ENCODE measurements around the gene OR52N2. TPM values are rescaled to one million over a fixed set of nuclear protein-coding genes. Genes with fewer than 3 reads are reported as not detected.

OR52N2 gene
- not detected in 2 replicates for total RNA-seq (2014; rRNA removed; shearing (Covaris generic))
- polyA plus RNA-seq (2015; cell fraction: cytosol; rRNA removed) = not detected in 2 replicates
- not detected in 2 replicates for polyA plus RNA-seq (2015; cell fraction: nucleus; rRNA removed)

GRCh38 chr11:5808500-5809121, at the start of gene OR52N2:
TSS of gene OR52N2 (plus strand) at chr11:5808924. CDS start at chr11:5820336, 11,412 bp downstream.
- in situ Hi-C loops (cut with HindIII; ENCODE audit: low pct_unique_long_range_greater_than_20kb, low sequenced_read_pairs) = no loop called here

GRCh38 chr11:5767056-5767455, 41.7 kb upstream of the OR52N2 start:
- in situ Hi-C loops (cut with HindIII; ENCODE audit: low pct_unique_long_range_greater_than_20kb, low sequenced_read_pairs) = no loop called here
- no peak for DNase-seq (ENCODE audit: low read depth, low spot score)

More at GRCh38 chr11:5808500-5809121, at the start of gene OR52N2:
- peak; percentile 84 for DNase-seq (ENCODE audit: low read depth, low spot score)

- in situ Hi-C loops (cut with HindIII; ENCODE audit: low pct_unique_long_range_greater_than_20kb, low sequenced_read_pairs) = no loop called here
- no peak for DNase-seq (ENCODE audit: low read depth, low spot score)
These were observed 25.5 kb upstream of the OR52N2 start, which contains the start of gene OR52N5 for GRCh38 chr11:5783255-5783654. TSS of gene OR52N5 (minus strand) at chr11:5783355. CDS start at chr11:5778634, 4,721 bp downstream.

GRCh38 chr11:5791165-5791564, 17.6 kb upstream of the OR52N2 start, which contains the start of gene OR52N1:
TSS of gene OR52N1 (minus strand) at chr11:5791265. CDS start at chr11:5788816, 2,449 bp downstream.
- in situ Hi-C loops (cut with HindIII; ENCODE audit: low pct_unique_long_range_greater_than_20kb, low sequenced_read_pairs) = no loop called here
- DNase-seq (ENCODE audit: low read depth, low spot score) = no peak

- peak; percentile 0 for DNase-seq (ENCODE audit: low read depth, low spot score)
- in situ Hi-C loops (cut with HindIII; ENCODE audit: low pct_unique_long_range_greater_than_20kb, low sequenced_read_pairs) = no loop called here
These were observed 12.2 kb upstream of the OR52N2 start for GRCh38 chr11:5796541-5796940.

- in situ Hi-C loops (cut with HindIII; ENCODE audit: low pct_unique_long_range_greater_than_20kb, low sequenced_read_pairs) = no loop called here
- no peak for DNase-seq (ENCODE audit: low read depth, low spot score)
These were observed 4.7 kb upstream of the OR52N2 start for GRCh38 chr11:5803982-5804381.

GRCh38 chr11:5807580-5807979, 1.1 kb upstream of the OR52N2 start:
- DNase-seq (ENCODE audit: low read depth, low spot score) = peak; percentile 24
- in situ Hi-C loops (cut with HindIII; ENCODE audit: low pct_unique_long_range_greater_than_20kb, low sequenced_read_pairs) = no loop called here

- no peak for DNase-seq (ENCODE audit: low read depth, low spot score)
- in situ Hi-C loops (cut with HindIII; ENCODE audit: low pct_unique_long_range_greater_than_20kb, low sequenced_read_pairs) = no loop called here
These were observed 397 bp downstream of the OR52N2 start for GRCh38 chr11:5809122-5809519.

- DNase-seq (ENCODE audit: low read depth, low spot score) = no peak
- in situ Hi-C loops (cut with HindIII; ENCODE audit: low pct_unique_long_range_greater_than_20kb, low sequenced_read_pairs) = no loop called here
These were observed 1.4 kb downstream of the OR52N2 start for GRCh38 chr11:5809905-5810795.

- in situ Hi-C loops (cut with HindIII; ENCODE audit: low pct_unique_long_range_greater_than_20kb, low sequenced_read_pairs) = no loop called here
These were observed 6.8 kb downstream of the OR52N2 start for GRCh38 chr11:5815534-5815933.

GRCh38 chr11:5818245-5818886, 9.6 kb downstream of the OR52N2 start:
- in situ Hi-C loops (cut with HindIII; ENCODE audit: low pct_unique_long_range_greater_than_20kb, low sequenced_read_pairs) = no loop called here
- no peak for DNase-seq (ENCODE audit: low read depth, low spot score)

More at GRCh38 chr11:5815534-5815933, 6.8 kb downstream of the OR52N2 start:
- no peak for DNase-seq (ENCODE audit: low read depth, low spot score)

- in situ Hi-C loops (cut with HindIII; ENCODE audit: low pct_unique_long_range_greater_than_20kb, low sequenced_read_pairs) = no loop called here
- DNase-seq (ENCODE audit: low read depth, low spot score) = no peak
These were observed 22.6 kb downstream of the OR52N2 start for GRCh38 chr11:5831196-5831829.

GRCh38 chr11:5833446-5833845, 24.7 kb downstream of the OR52N2 start:
- in situ Hi-C loops (cut with HindIII; ENCODE audit: low pct_unique_long_range_greater_than_20kb, low sequenced_read_pairs) = no loop called here
- no peak for DNase-seq (ENCODE audit: low read depth, low spot score)

- in situ Hi-C loops (cut with HindIII; ENCODE audit: low pct_unique_long_range_greater_than_20kb, low sequenced_read_pairs) = no loop called here
These were observed 29.0 kb downstream of the OR52N2 start for GRCh38 chr11:5837695-5838094.

GRCh38 chr11:5841797-5842196, 33.1 kb downstream of the OR52N2 start, which contains the start of gene OR52E6:
TSS of gene OR52E6 (minus strand) at chr11:5841897. CDS start at chr11:5841897, 0 bp downstream.
- DNase-seq (ENCODE audit: low read depth, low spot score) = no peak
- in situ Hi-C loops (cut with HindIII; ENCODE audit: low pct_unique_long_range_greater_than_20kb, low sequenced_read_pairs) = no loop called here

More at GRCh38 chr11:5837695-5838094, 29.0 kb downstream of the OR52N2 start:
- DNase-seq (ENCODE audit: low read depth, low spot score) = no peak

- in situ Hi-C loops (cut with HindIII; ENCODE audit: low pct_unique_long_range_greater_than_20kb, low sequenced_read_pairs) = no loop called here
- no peak for DNase-seq (ENCODE audit: low read depth, low spot score)
These were observed 38.0 kb downstream of the OR52N2 start for GRCh38 chr11:5846701-5847100.

GRCh38 chr11:5847711-5848110, 39.0 kb downstream of the OR52N2 start:
- in situ Hi-C loops (cut with HindIII; ENCODE audit: low pct_unique_long_range_greater_than_20kb, low sequenced_read_pairs) = no loop called here
- DNase-seq (ENCODE audit: low read depth, low spot score) = no peak

Data from SK-MEL-5 (cell line).